ES-I3 (cell line): ENCODE results near the gene SERPINA1.

Experiments used
- H3K36me3 ChIP-seq: 2 replicates; pipeline ENCODE4 v1.6.1; 2013; ENCODE audit warnings: mild to moderate bottlenecking, low read length, control low read depth, moderate library complexity; ENCODE audit not compliant: insufficient read depth
- H3K4me1 ChIP-seq: 2 replicates; pipeline ENCODE4 v1.6.1; 2013; ENCODE audit warnings: mild to moderate bottlenecking, control low read depth, low read length; ENCODE audit not compliant: insufficient read depth
- H3K9ac ChIP-seq: 2 replicates; pipeline ENCODE4 v1.6.1; 2013; ENCODE audit warnings: low read depth, mild to moderate bottlenecking, low read length, moderate library complexity
- H3K9me3 ChIP-seq: 2 replicates; pipeline ENCODE4 v1.6.1; 2013; ENCODE audit warnings: mild to moderate bottlenecking, low read length, moderate library complexity; ENCODE audit not compliant: control insufficient read depth, insufficient read depth

SERPINA1 gene

GRCh38 chr14:94382716-94383596 is 5.4 kb downstream of the SERPINA1 start:
- Histone ChIP-seq H3K9me3 (no peaks in the 10 kb centered on the region), H3K4me1 (peaks cover 5% of the 10 kb centered on the region), H3K36me3 (no peaks in the 10 kb centered on the region), H3K9ac (no peak overlapping the region)

DNA sequence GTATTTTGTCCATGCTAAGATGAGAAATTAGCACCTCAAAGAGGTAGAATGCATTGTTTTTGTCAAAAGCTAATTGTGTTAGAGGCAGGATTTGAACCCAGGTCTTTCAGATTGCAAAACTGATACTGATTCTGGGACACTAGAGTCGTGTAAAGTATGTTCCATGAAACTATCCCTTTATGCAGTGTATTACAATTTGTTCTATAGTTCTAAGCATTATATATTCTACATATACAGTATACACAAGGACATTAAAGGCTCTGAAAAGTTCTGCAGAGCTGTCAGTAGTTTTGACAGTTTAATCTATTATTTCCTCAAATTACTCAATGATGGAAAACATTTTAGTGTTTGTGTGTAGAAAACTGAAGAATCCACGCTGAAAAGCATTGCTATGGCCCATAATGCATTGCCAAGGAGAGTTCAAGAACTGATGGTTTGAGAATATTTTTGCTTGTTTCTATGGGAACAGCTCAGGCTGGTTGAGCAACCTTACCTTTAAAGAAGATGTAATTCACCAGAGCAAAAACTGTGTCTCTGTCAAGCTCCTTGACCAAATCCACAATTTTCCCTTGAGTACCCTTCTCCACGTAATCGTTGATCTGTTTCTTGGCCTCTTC is 6.2 kb downstream of the SERPINA1 start:
- Histone ChIP-seq H3K4me1 (peaks cover 5% of the 10 kb centered on the region), H3K9ac (no peak overlapping the region)

GRCh38 chr14:94381149-94382030 is 7.0 kb downstream of the SERPINA1 start:
- H3K4me1 ChIP-seq, result peaks cover 5% of the 10 kb centered on the region
- H3K9me3 ChIP-seq, result no peaks in the 10 kb centered on the region
- H3K9ac ChIP-seq, result no peak overlapping the region
- H3K36me3 ChIP-seq, result no peaks in the 10 kb centered on the region

More for the DNA sequence above, 6.2 kb downstream of the SERPINA1 start:
- Histone ChIP-seq H3K36me3 (no peaks in the 10 kb centered on the region), H3K9me3 (no peaks in the 10 kb centered on the region)

DNA sequence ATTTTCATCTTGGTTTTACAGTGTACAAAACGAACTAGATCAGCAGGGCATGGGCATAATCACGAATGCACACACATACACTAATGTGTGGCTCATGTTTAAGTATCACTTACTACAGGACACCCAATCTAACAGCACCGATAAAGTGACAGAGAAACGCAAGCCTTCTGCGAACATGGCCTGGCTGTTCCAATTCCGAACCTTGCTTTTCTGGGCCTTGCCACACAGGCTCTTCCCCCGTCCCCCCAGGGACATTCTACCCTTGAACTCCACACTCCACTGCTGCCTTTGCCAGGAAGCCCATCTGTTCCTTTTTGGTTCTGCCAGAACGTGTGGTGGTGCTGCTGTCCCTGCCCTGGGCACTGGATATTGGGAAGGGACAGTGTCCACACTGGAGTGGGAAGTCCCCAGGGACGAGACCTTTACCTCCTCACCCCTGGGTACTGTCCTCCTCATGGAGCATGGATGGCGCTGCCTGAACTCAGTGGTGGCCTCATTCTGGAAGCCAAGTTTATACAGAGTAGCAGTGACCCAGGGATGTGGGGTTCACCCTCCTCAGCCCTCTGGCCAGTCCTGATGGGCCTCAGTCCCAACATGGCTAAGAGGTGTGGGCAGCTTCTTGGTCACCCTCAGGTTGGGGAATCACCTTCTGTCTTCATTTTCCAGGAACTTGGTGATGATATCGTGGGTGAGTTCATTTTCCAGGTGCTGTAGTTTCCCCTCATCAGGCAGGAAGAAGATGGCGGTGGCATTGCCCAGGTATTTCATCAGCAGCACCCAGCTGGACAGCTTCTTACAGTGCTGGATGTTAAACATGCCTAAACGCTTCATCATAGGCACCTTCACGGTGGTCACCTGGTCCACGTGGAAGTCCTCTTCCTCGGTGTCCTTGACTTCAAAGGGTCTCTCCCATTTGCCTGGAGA is 7.9 kb downstream of the SERPINA1 start:
- Histone ChIP-seq H3K4me1 (peaks cover 5% of the 10 kb centered on the region), H3K9ac (no peak overlapping the region; the same call in 1 of the 2 replicates), H3K9me3 (no peaks in the 10 kb centered on the region), H3K36me3 (no peaks in the 10 kb centered on the region)

DNA sequence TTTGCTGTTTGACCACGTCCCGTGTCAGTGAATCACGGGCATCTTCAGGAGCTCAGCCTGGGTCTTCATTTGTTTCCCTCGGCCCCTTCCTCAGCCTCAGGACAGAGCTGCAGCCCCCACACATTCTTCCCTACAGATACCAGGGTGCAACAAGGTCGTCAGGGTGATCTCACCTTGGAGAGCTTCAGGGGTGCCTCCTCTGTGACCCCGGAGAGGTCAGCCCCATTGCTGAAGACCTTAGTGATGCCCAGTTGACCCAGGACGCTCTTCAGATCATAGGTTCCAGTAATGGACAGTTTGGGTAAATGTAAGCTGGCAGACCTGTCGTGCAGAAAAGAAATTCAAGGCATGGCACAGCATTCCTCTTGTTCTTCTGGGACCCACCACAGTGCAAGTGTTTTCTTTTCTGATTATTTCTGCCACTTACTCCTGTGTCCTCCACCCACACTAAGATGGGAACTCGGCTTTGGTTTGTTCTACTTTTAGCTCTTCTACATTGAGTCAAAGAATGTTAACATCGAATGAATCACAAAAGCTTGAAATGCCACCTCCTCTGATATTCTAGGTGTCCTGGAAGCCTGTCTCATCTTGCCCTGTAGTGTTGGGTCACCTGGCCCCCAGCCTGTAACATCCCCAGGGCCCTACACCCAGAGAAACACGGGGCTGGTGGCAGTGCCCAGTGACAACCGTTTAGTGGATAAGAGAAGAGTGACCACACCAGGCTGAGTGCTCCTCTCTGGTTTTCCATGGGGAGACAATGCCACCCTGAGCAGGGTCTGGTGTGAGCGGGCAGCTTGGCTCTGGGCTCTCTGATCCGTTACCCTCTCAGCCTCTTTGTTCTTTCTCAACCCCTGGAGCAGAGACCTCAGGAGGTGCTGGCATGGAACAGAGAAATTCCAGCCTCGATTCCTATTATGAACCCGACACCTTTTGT is 8.8 kb downstream of the SERPINA1 start:
- Histone ChIP-seq H3K36me3 (no peaks in the 10 kb centered on the region), H3K9me3 (no peaks in the 10 kb centered on the region), H3K4me1 (peaks cover 5% of the 10 kb centered on the region), H3K9ac (no peak overlapping the region)

DNA sequence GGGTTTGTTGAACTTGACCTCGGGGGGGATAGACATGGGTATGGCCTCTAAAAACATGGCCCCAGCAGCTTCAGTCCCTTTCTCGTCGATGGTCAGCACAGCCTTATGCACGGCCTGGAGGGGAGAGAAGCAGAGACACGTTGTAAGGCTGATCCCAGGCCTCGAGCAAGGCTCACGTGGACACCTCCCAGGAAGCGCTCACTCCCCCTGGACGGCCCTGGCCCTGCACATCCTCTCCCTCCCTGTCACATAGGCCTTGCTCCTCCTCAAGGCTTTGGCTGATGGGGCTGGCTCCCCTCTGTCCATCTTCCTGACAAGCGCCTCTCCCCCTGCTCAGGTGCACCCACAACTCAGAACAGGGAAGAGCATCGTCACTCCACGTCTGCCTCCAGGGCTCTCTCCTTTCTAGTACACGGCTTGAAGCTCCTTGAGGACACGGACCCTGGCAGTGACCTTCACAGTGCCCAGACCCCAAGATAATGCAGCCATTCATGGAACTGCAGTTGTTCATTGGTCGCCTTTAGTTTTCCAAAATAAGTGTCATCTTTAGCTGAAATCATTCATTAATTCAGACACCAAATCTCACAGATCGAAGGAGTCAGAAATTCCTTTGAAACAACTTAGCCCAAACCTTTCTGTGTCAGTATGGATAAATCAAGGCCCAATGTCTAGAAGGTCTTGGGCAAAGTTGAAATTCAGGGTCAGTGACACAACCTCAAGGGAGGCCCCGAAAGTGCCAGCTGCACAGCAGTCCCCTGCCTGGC is 9.7 kb downstream of the SERPINA1 start:
- Histone ChIP-seq H3K36me3 (no peaks in the 10 kb centered on the region), H3K4me1 (peaks cover 5% of the 10 kb centered on the region), H3K9ac (no peak overlapping the region), H3K9me3 (no peaks in the 10 kb centered on the region)

- no peaks in the 10 kb centered on the region for H3K36me3 ChIP-seq
- no peaks in the 10 kb centered on the region for H3K9me3 ChIP-seq
- H3K9ac ChIP-seq, result no peak overlapping the region
- H3K4me1 ChIP-seq, result peaks cover 5% of the 10 kb centered on the region
These were observed 10.4 kb downstream of the SERPINA1 start for GRCh38 chr14:94377866-94378470.

DNA sequence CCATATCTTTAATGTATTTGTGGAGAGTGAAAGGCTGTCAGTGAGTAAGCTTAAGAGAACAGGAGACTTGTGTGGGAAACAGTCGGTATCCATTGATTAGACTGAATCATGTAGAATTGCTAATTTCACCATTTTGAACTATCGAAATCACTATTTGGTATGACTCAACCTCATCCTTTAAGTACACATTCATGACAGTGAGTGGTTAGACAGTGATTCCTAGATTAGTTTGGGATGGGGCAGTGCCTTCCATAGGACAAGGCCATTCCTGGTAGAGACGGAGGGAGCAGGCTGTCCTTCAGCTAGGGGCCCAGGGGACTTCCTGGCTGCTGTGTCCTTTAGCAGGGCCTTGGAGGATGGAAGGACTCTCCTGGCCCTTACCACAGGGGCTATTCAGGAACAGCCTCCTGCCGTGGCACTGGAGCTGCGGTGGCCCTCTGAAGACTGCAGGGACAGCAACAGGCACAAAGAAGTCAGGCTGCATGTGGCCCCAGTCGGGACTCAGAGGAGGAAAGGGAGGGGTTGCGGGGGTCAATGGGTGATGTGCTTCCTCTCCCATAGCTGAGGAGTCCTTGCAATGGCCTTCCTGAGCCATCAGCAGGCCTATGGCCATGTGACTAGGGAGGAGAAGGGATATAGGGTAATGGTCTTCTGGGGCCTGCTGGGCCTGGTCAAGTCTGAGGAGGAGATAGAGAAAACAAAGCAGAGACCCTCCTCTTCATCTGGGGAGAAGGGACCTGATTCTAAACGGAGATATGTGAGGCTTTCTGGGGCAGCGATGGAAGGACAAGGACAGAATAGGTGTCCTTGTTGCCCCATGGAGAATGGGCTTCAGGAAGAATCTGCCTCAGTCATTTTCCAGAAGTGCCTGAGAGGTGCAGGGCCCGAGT is 11.2 kb downstream of the SERPINA1 start:
- Histone ChIP-seq H3K4me1 (peaks cover 5% of the 10 kb centered on the region), H3K9ac (no peak overlapping the region), H3K36me3 (no peaks in the 10 kb centered on the region), H3K9me3 (no peaks in the 10 kb centered on the region)

- Histone ChIP-seq H3K4me1 (peaks cover 2% of the 10 kb centered on the region), H3K36me3 (no peaks in the 10 kb centered on the region), H3K9ac (no peak overlapping the region), H3K9me3 (no peaks in the 10 kb centered on the region)
These were observed 12.1 kb downstream of the SERPINA1 start for GRCh38 chr14:94376108-94376975.

- Histone ChIP-seq H3K36me3 (no peaks in the 10 kb centered on the region), H3K4me1 (no peaks in the 10 kb centered on the region), H3K9me3 (no peaks in the 10 kb centered on the region), H3K9ac (no peak overlapping the region)
These were observed 12.8 kb downstream of the SERPINA1 start for GRCh38 chr14:94375552-94376107.
